ENCODE data around the gene OR5H1. TPM values are rescaled to one million over a fixed set of nuclear protein-coding genes. Genes with fewer than 3 reads are reported as not detected.

Gene OR5H1
- total RNA-seq, 1 donor from 2014 or later, result not detected

- Mint-ChIP-seq H3K27me3 (no peaks in the 10 kb centered on the region), H3K4me3 (ENCODE audit: low read depth) (no peak overlapping the region), H3K9me3 (ENCODE audit: low read depth) (peaks cover 10% of the 10 kb centered on the region), H3K4me1 (ENCODE audit: low read depth) (no peaks in the 10 kb centered on the region), H3K36me3 (ENCODE audit: insufficient read depth) (no peaks in the 10 kb centered on the region), H3K27ac (no peak overlapping the region)
- DNase-seq (ENCODE audit: low spot score, unreplicated experiment), result no peak
- no peak for TF ChIP-seq CTCF (IDR thresholded peaks at IDR 0.05; ENCODE audit: unreplicated experiment)
Measured at GRCh38 chr3:98171071-98171470, 40.5 kb downstream of the OR5H1 start.

GRCh38 chr3:98172621-98173020, 42.1 kb downstream of the OR5H1 start:
- Mint-ChIP-seq H3K9me3 (ENCODE audit: low read depth) (peaks cover 17% of the 10 kb centered on the region), H3K27ac (no peak overlapping the region), H3K4me1 (ENCODE audit: low read depth) (no peaks in the 10 kb centered on the region), H3K4me3 (ENCODE audit: low read depth) (no peak overlapping the region), H3K27me3 (no peaks in the 10 kb centered on the region), H3K36me3 (ENCODE audit: insufficient read depth) (no peaks in the 10 kb centered on the region)
- no peak for TF ChIP-seq CTCF (IDR thresholded peaks at IDR 0.05; ENCODE audit: unreplicated experiment)
- no peak for DNase-seq (ENCODE audit: low spot score, unreplicated experiment)

GRCh38 chr3:98180319-98180890, 49.9 kb downstream of the OR5H1 start:
- no peaks in the 10 kb centered on the region for H3K27me3 Mint-ChIP-seq
- TF ChIP-seq CTCF (IDR thresholded peaks at IDR 0.05; ENCODE audit: unreplicated experiment), result no peak
- H3K4me3 Mint-ChIP-seq (ENCODE audit: low read depth), result no peak overlapping the region
- H3K36me3 Mint-ChIP-seq (ENCODE audit: insufficient read depth), result no peaks in the 10 kb centered on the region
- no peaks in the 10 kb centered on the region for H3K4me1 Mint-ChIP-seq (ENCODE audit: low read depth)
- no peak overlapping the region for H3K27ac Mint-ChIP-seq
- H3K9me3 Mint-ChIP-seq (ENCODE audit: low read depth), result peaks cover 14% of the 10 kb centered on the region
- no peak for DNase-seq (ENCODE audit: low spot score, unreplicated experiment)

GRCh38 chr3:98182196-98182595, 51.7 kb downstream of the OR5H1 start:
- peaks cover 4% of the 10 kb centered on the region for H3K9me3 Mint-ChIP-seq (ENCODE audit: low read depth)
- no peaks in the 10 kb centered on the region for H3K27me3 Mint-ChIP-seq
- H3K27ac Mint-ChIP-seq, result no peak overlapping the region
- H3K36me3 Mint-ChIP-seq (ENCODE audit: insufficient read depth), result no peaks in the 10 kb centered on the region
- TF ChIP-seq CTCF (IDR thresholded peaks at IDR 0.05; ENCODE audit: unreplicated experiment), result no peak
- H3K4me3 Mint-ChIP-seq (ENCODE audit: low read depth), result no peak overlapping the region
- DNase-seq (ENCODE audit: low spot score, unreplicated experiment), result no peak
- no peaks in the 10 kb centered on the region for H3K4me1 Mint-ChIP-seq (ENCODE audit: low read depth)

GRCh38 chr3:98185180-98185579, 54.7 kb downstream of the OR5H1 start:
- peak; percentile 22 for TF ChIP-seq CTCF (IDR thresholded peaks at IDR 0.05; ENCODE audit: unreplicated experiment)
- Mint-ChIP-seq H3K9me3 (ENCODE audit: low read depth) (no peaks in the 10 kb centered on the region), H3K27me3 (no peaks in the 10 kb centered on the region), H3K36me3 (ENCODE audit: insufficient read depth) (no peaks in the 10 kb centered on the region), H3K27ac (no peak overlapping the region), H3K4me1 (ENCODE audit: low read depth) (no peaks in the 10 kb centered on the region), H3K4me3 (ENCODE audit: low read depth) (no peak overlapping the region)
- no peak for DNase-seq (ENCODE audit: low spot score, unreplicated experiment)

Other genes with a start within 250 kb of the OR5H1 start
- gene RIOX2, start 158.3 kb upstream of the OR5H1 start, total RNA-seq, result 16.4 and 18.2 TPM in 2 replicates
- not detected in 2 replicates for gene GABRR3, start 95.4 kb upstream of the OR5H1 start, total RNA-seq
- gene OR5AC2, start 43.5 kb upstream of the OR5H1 start, total RNA-seq, result not detected in 2 replicates
- not detected in 2 replicates for gene OR5H14, start 16.8 kb downstream of the OR5H1 start, total RNA-seq
- gene OR5H15, start 36.0 kb downstream of the OR5H1 start, total RNA-seq, result not detected in 2 replicates
- not detected in 2 replicates for gene OR5H6, start 133.5 kb downstream of the OR5H1 start, total RNA-seq
- gene OR5H2, start 151.8 kb downstream of the OR5H1 start, total RNA-seq, result not detected in 2 replicates
- gene OR5K4, start 223.1 kb downstream of the OR5H1 start, total RNA-seq, result not detected in 2 replicates